ENCODE data around the gene DOCK6. TPM values are rescaled to one million over a fixed set of nuclear protein-coding genes. Genes with fewer than 3 reads are reported as not detected.

The DOCK6 gene
- total RNA-seq, 4 donors from 2014 or later: 37.5 to 92.7 (median 49.2) TPM

DNA sequence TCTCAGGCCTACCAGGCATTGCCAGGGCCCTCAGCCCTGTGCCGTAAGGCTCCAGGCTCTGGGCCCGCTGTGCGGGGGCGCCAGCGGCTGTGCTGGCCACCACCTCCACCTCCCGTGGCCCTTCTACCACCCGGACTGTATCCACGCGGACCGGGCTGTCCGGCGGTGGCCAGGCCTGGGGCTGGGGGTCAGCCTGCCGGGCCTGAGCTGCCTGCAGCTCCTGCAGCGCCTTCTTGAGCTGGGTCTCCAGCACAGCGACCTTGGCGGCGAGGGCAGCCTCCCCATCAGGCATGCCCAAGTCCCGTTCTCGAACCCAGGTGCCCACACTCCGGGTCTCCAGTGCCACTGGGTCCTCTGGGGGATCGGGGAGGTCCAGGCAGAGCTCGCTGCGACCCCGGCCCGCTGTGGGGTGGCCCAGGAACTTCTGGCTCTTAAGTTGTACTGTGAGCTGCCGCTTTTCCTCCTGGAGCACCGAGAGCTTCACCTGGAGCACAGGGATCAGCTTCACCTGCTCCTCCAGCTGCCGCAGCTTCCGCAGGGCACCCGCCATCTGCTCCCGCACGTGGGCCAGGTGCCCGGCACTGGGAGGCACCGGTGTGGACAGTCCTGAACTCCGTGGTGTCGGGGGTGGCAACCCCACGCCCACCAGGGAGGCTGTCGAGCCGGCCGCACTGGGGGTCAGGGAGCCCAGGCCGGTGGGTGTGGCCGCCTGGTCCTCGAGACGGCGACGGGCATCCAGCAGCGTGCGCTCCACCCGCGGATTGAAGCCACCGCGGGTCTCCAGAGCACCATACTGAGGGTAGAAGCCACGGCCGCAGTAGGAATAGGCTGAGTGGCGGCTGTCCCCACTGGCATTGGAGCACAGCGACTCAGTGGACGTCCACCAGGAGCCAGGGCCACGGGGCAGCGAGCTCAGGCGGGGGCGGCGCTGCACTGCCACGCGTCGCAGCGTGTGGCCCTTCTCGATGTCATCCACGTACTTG lies 69.1 kb downstream of the DOCK6 start:
- Histone ChIP-seq H3K36me3 (peaks cover 0 to 63% (median 16%) of the 10 kb centered on the region in 3 donors), H3K4me3 (peak overlapping the region in 1 of 4 donors; percentile 16), H3K27ac (peak overlapping the region in 3 of 4 donors; percentile 63 to 96 (median 91)), H3K27me3 (no peaks in the 10 kb centered on the region), H3K9me3 (no peaks in the 10 kb centered on the region), H3K4me1 (peaks cover 0 to 92% (median 53%) of the 10 kb centered on the region in 4 donors)
- no peak for DNase-seq (ENCODE audit: low spot score in 2 of 2)
- 86 to 91% methylated on average over 41 to 44 of the region's 68 CpGs for WGBS, 2 donors
- TF ChIP-seq EP300 (IDR thresholded peaks at IDR 0.05): no peak
- TF ChIP-seq POLR2A (IDR thresholded peaks at IDR 0.05): no peak
- TF ChIP-seq, protein P1, sequence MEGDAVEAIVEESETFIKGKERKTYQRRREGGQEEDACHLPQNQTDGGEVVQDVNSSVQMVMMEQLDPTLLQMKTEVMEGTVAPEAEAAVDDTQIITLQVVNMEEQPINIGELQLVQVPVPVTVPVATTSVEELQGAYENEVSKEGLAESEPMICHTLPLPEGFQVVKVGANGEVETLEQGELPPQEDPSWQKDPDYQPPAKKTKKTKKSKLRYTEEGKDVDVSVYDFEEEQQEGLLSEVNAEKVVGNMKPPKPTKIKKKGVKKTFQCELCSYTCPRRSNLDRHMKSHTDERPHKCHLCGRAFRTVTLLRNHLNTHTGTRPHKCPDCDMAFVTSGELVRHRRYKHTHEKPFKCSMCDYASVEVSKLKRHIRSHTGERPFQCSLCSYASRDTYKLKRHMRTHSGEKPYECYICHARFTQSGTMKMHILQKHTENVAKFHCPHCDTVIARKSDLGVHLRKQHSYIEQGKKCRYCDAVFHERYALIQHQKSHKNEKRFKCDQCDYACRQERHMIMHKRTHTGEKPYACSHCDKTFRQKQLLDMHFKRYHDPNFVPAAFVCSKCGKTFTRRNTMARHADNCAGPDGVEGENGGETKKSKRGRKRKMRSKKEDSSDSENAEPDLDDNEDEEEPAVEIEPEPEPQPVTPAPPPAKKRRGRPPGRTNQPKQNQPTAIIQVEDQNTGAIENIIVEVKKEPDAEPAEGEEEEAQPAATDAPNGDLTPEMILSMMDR (IDR thresholded peaks at IDR 0.05): no peak

DNA sequence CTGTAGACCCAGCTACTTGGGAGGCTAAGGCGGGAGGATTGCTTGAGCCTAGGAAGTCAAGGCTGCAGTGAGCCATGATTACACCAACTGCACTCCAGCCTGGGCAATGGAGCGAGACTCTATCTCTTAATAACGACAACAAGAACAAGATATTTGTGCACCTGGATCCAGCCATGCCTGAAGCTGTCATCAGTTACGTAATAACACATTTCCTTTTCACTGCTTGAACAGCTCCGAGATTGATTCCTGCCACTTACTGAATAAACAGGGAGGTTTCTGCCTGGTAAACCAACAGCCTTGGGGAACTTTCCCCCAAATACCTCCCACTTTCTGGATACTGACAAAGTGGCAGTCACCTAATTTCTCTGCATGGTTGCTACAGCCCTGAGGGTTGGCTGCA lies 70.4 kb downstream of the DOCK6 start:
- no peaks in the 10 kb centered on the region for H3K9me3 ChIP-seq
- DNase-seq (ENCODE audit: low spot score in 2 of 2): no peak
- 86 to 88% methylated on average over 5 of the region's 5 CpGs for WGBS, 2 donors
- peaks cover 0 to 76% (median 16%) of the 10 kb centered on the region in 3 donors for H3K36me3 ChIP-seq
- no peaks in the 10 kb centered on the region for H3K27me3 ChIP-seq
- H3K27ac ChIP-seq: peak overlapping the region in 3 of 4 donors; percentile 26 to 58 (median 58)
- TF ChIP-seq POLR2A (IDR thresholded peaks at IDR 0.05) (no peak), EP300 (IDR thresholded peaks at IDR 0.05) (no peak)
- TF ChIP-seq, protein P1 (IDR thresholded peaks at IDR 0.05): no peak
- H3K4me1 ChIP-seq: peaks cover 0 to 99% (median 49%) of the 10 kb centered on the region in 4 donors
- no peak overlapping the region for H3K4me3 ChIP-seq

DNA sequence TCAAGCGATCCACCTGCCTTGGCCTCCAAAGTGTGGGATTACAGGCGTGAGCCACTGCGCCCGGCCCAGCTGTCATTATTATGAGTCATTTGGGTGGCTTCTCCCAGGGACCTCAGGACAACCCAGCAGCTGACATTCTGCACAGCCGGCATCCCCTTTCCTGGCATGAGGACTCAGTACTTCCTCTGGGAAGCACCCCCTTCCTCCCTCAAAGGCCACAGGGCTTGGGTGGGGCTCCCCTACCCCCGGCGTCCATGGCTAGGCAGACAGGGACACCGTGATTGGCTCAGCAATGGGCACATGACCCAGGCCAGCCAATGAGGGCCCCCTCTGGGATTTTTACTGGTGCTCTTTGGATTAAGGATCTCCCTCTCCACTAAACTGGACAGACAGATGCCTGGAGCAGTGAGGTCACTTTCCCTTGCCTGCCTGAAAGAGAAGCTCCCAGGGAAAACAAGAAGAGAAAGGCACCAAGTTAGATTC lies 71.0 kb downstream of the DOCK6 start:
- H3K27me3 ChIP-seq: no peaks in the 10 kb centered on the region
- TF ChIP-seq, protein P1 (IDR thresholded peaks at IDR 0.05): no peak
- peak in 1 of 2 donors; percentile 36 for TF ChIP-seq EP300 (IDR thresholded peaks at IDR 0.05)
- peak; percentile 53 to 57 for DNase-seq (ENCODE audit: low spot score in 2 of 2)
- H3K9me3 ChIP-seq: no peaks in the 10 kb centered on the region
- peaks cover 0 to 82% (median 16%) of the 10 kb centered on the region in 3 donors for H3K36me3 ChIP-seq
- no peak overlapping the region for H3K4me3 ChIP-seq
- H3K4me1 ChIP-seq: peaks cover 0 to 99% (median 50%) of the 10 kb centered on the region in 4 donors
- 37 to 53% methylated on average over 7 of the region's 8 CpGs for WGBS, 2 donors
- peak overlapping the region; percentile 15 to 58 (median 42) for H3K27ac ChIP-seq

DNA sequence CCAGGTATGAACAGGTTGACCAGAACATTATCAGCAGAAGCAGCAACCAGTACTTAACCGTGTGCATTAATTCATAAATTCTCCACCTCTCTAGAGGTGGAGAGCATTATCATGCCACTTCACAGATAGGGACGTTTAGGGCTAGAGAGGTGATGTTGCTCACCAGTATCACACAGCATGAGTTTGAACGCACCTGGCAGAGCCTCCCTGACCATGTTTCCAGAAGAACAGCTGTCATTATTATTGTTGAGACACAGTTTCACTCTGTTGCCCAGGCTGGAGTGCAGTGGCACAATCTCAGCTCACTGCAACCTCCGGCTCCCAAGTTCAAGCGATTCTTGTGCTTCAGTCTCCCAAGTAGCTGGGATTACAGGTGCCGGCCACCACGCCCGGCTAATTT lies 71.8 kb downstream of the DOCK6 start:
- TF ChIP-seq POLR2A (IDR thresholded peaks at IDR 0.05) (no peak), EP300 (IDR thresholded peaks at IDR 0.05) (no peak)
- TF ChIP-seq, protein P1 (IDR thresholded peaks at IDR 0.05): no peak
- no peak overlapping the region for H3K4me3 ChIP-seq
- no peak for DNase-seq (ENCODE audit: low spot score in 2 of 2)
- H3K27ac ChIP-seq: peak overlapping the region; percentile 15 to 58 (median 50)
- no peaks in the 10 kb centered on the region for H3K27me3 ChIP-seq
- H3K36me3 ChIP-seq: peaks cover 0 to 90% (median 16%) of the 10 kb centered on the region in 3 donors
- peaks cover 0 to 99% (median 51%) of the 10 kb centered on the region in 4 donors for H3K4me1 ChIP-seq
- WGBS, 2 donors: 69 to 87% methylated on average over 8 of the region's 8 CpGs
- H3K9me3 ChIP-seq: no peaks in the 10 kb centered on the region

DNA sequence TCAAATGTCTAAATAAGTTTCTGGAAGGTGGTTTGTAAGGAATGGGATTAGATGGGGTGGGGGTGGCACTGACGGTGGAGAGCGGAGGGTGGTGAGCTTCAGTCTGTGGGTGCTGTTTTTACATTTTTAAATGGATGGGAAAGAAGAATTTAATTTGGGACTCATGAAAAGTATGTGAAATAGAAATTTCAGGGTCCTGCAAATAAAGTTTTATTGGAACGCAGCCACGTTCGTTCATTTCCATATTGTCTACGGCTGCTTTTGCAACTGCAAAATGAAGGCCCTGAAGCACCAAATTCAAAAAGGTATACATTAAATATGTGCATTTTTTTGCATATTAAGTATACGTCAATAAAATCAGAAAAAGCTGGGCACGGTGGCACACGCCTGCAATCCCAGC lies 74.9 kb downstream of the DOCK6 start:
- peaks cover 0 to 87% (median 3%) of the 10 kb centered on the region in 3 donors for H3K36me3 ChIP-seq
- peaks cover 0 to 2% (median 0%) of the 10 kb centered on the region in 4 donors for H3K9me3 ChIP-seq
- 88 to 89% methylated on average over 9 of the region's 9 CpGs for WGBS, 2 donors
- no peak for DNase-seq (ENCODE audit: low spot score in 2 of 2)
- no peaks in the 10 kb centered on the region for H3K27me3 ChIP-seq
- H3K4me1 ChIP-seq: peaks cover 0 to 89% (median 25%) of the 10 kb centered on the region in 4 donors
- H3K27ac ChIP-seq: peak overlapping the region in 2 of 4 donors; percentile 68 to 75
- no peak for TF ChIP-seq POLR2A (IDR thresholded peaks at IDR 0.05)
- H3K4me3 ChIP-seq: no peak overlapping the region
